Mononuclear cell (primary cell): ENCODE measurements around the gene DNAI7. TPM values are rescaled to one million over a fixed set of nuclear protein-coding genes. Genes with fewer than 3 reads are reported as not detected.

ENCODE experiments used
- total RNA-seq: library from RNA; depleted of rRNA; stranded (reverse); fragments of >200 nt; gene quantifications from one replicate; pipeline ENCODE4 v1.2.3, GENCODE V29; 2012

The DNAI7 gene
- total RNA-seq, 1 donor, result 0.10 TPM

Other genes starting within 250 kb of the DNAI7 start
- 6.5 TPM for gene BCAT1, start 246.1 kb downstream of the DNAI7 start, total RNA-seq
- gene ETFRF1, start 77 bp upstream of the DNAI7 start, total RNA-seq, result 67.5 TPM
- gene KRAS, start 55.8 kb upstream of the DNAI7 start, total RNA-seq, result 37.6 TPM